Fibroblast of lung (primary cell): ENCODE measurements around the gene GCLC. TPM values are rescaled to one million over a fixed set of nuclear protein-coding genes. Genes with fewer than 3 reads are reported as not detected.

Experiments
- DNase-seq, 2 donors: peaks; one replicate each; pipeline versions ENCODE4 v3.0.0 to v3.0.0-alpha.2; 2010; ENCODE audit warnings: low read depth in 2 of 2
- H2AFZ ChIP-seq: 2 replicates; pipeline ENCODE4 v1.5.1; 2012; ENCODE audit warnings: low read length, control low read depth, inconsistent platforms
- H3K27ac ChIP-seq: 2 replicates; pipeline ENCODE4 v1.5.1; 2011; ENCODE audit warnings: low read length, control low read depth; ENCODE audit not compliant: insufficient read depth
- H3K27me3 ChIP-seq: 2 replicates; pipeline ENCODE4 v1.5.1; 2011; ENCODE audit warnings: mild to moderate bottlenecking, low read length; ENCODE audit not compliant: control insufficient read depth, insufficient read depth
- H3K36me3 ChIP-seq: 2 replicates; pipeline ENCODE4 v1.5.1; 2011; ENCODE audit warnings: low read length; ENCODE audit not compliant: control insufficient read depth, insufficient read depth
- H3K4me1 ChIP-seq: 2 replicates; pipeline ENCODE4 v1.5.1; 2011; ENCODE audit warnings: low read length; ENCODE audit not compliant: control insufficient read depth, insufficient read depth; ENCODE audit errors: extremely low read depth
- H3K4me2 ChIP-seq: 2 replicates; pipeline ENCODE4 v1.5.1; 2011; ENCODE audit warnings: low read length, control low read depth; ENCODE audit not compliant: insufficient read depth; ENCODE audit errors: extremely low read depth
- H3K4me3 ChIP-seq, 4 experiments: fragments of 200-600 bp in 1 of 4; sonication (generic) in 1 of 4; replicated peaks in 1 of 4; 2 replicates each; pipeline ENCODE4 v1.5.1; 2011 to 2016; ENCODE audit warnings: low read length in 4 of 4, low read depth in 3 of 4, mild to moderate bottlenecking in 3 of 4, control low read depth in 2 of 4, inconsistent platforms in 1 of 4, mixed read lengths in 1 of 4; ENCODE audit not compliant: insufficient read depth in 1 of 4; ENCODE audit errors: control extremely low read depth in 1 of 4
- H3K79me2 ChIP-seq: 2 replicates; pipeline ENCODE4 v1.5.1; 2012; ENCODE audit warnings: mild to moderate bottlenecking, low read length, inconsistent platforms; ENCODE audit not compliant: control insufficient read depth, insufficient read depth
- H3K9ac ChIP-seq: 2 replicates; pipeline ENCODE4 v1.5.1; 2011; ENCODE audit warnings: mild to moderate bottlenecking, low read length, control low read depth; ENCODE audit not compliant: insufficient read depth
- H3K9me3 ChIP-seq: 2 replicates; pipeline ENCODE4 v1.5.1; 2012; ENCODE audit warnings: low read depth, low read length; ENCODE audit not compliant: control insufficient read depth, insufficient read depth
- H4K20me1 ChIP-seq: 2 replicates; pipeline ENCODE4 v1.5.1; 2011; ENCODE audit warnings: low read length; ENCODE audit not compliant: control insufficient read depth, insufficient read depth; ENCODE audit errors: extremely low read depth
- EZH2 ChIP-seq: IDR thresholded peaks from 2 replicates; pipeline ENCODE4 v1.5.1; 2012; ENCODE audit warnings: low read length, control low read depth, mild to moderate bottlenecking; ENCODE audit errors: missing control alignments
- polyA plus RNA-seq, 2 donors: library from polyadenylated mRNA; depleted of rRNA in 1 of 2; stranded (reverse) in 1 of 2; unstranded in 1 of 2; fragments of >200 nt; gene quantifications; 2 replicates each; pipeline ENCODE4 v1.2.1, GENCODE V29; 2011 to 2012; ENCODE audit warnings: missing spikeins in 1 of 2
- total RNA-seq: library from RNA; depleted of rRNA; stranded (reverse); fragments of >200 nt; gene quantifications from 2 replicates; pipeline ENCODE4 v1.2.1, GENCODE V29; 2014
- TF ChIP-seq, protein P1 (sequence below), 2 donors: IDR thresholded peaks in 1 of 2; conservative IDR thresholded peaks in 1 of 2; 1 replicate in 1 of 2; 2 replicates in 1 of 2; pipeline ENCODE4 v1.5.1; 2011 to 2012; ENCODE audit warnings: low read length in 2 of 2, control low read depth in 1 of 2, inconsistent platforms in 1 of 2, low read depth in 1 of 2, mild to moderate bottlenecking in 1 of 2

The GCLC gene
- total and polyA plus RNA-seq, 2 donors (not counting 1 experiment from before 2014, with no cell fraction given) = 16.0 to 31.4 TPM

DNA sequence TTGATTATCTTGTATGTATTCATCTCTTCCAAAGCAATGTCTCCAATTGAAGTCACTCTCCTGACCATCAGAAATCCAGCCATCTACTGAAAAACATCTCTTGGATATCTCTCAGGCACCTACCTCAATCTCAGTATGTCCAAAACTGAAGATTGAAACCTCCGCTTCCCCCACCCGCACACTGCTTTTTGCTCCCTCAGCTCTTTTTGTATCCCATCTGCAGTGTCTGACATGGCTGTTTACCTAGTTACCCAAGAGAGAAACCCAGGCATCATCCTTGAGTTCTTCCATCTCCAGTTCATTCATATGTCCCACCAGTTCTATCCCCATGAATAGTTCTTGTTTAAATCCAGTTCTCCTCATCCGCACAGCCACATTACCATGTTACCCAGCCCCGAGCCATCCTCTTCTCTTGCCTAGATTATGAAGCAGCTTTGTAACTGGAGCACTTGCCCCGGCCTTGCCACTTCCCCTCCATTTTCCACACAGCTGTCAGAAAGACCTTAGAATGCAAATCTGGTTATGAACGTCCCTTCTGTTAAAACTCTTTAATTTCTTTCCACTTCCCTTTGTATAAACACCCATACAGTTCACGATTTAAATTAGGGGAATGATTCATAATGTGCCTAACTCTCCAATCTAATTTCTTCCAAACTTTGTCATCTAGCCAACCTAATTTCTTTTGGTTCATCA, 40.5 kb upstream of the GCLC start:
- H3K27me3 ChIP-seq = no peaks in the 10 kb centered on the region
- peaks cover 4% of the 10 kb centered on the region for H3K4me1 ChIP-seq
- no peak overlapping the region for H3K27ac ChIP-seq
- DNase-seq = no peak
- no peak overlapping the region for H3K4me3 ChIP-seq
- no peaks in the 10 kb centered on the region for H3K79me2 ChIP-seq
- no peaks in the 10 kb centered on the region for H4K20me1 ChIP-seq
- H3K9ac ChIP-seq = no peak overlapping the region
- no peak overlapping the region for H2AFZ ChIP-seq
- H3K36me3 ChIP-seq = no peaks in the 10 kb centered on the region
- TF ChIP-seq EZH2 = no peak
- TF ChIP-seq, protein P1, sequence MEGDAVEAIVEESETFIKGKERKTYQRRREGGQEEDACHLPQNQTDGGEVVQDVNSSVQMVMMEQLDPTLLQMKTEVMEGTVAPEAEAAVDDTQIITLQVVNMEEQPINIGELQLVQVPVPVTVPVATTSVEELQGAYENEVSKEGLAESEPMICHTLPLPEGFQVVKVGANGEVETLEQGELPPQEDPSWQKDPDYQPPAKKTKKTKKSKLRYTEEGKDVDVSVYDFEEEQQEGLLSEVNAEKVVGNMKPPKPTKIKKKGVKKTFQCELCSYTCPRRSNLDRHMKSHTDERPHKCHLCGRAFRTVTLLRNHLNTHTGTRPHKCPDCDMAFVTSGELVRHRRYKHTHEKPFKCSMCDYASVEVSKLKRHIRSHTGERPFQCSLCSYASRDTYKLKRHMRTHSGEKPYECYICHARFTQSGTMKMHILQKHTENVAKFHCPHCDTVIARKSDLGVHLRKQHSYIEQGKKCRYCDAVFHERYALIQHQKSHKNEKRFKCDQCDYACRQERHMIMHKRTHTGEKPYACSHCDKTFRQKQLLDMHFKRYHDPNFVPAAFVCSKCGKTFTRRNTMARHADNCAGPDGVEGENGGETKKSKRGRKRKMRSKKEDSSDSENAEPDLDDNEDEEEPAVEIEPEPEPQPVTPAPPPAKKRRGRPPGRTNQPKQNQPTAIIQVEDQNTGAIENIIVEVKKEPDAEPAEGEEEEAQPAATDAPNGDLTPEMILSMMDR (conservative IDR thresholded peaks at IDR 0.05 in 1 of 2, IDR thresholded peaks at IDR 0.05 in 1 of 2; ENCODE audit: low read depth in 1 of 2, low read length in 2 of 2) = no peak
- no peaks in the 10 kb centered on the region for H3K9me3 ChIP-seq
- no peak overlapping the region for H3K4me2 ChIP-seq

DNA sequence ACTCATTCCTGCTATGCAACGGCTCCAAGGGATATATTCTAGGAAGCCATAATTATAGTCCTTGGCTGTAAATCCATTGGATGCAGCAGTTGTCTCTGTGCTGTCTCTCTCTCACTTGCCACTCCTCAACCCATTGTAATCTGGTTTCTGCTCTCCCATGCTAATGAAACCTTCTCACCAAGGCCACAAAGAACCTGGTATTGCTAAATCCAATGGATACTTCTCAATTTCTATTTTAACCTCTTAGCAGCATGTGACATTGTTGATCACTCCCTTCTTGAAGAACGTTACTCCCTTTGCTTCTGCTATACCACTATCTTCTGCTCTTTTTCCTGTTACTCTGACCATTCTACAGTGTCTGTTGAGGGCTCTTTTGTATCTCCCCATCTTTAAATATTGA, 39.8 kb upstream of the GCLC start:
- no peak for DNase-seq
- no peak overlapping the region for H3K4me3 ChIP-seq
- no peak for TF ChIP-seq EZH2
- TF ChIP-seq, protein P1 (conservative IDR thresholded peaks at IDR 0.05 in 1 of 2, IDR thresholded peaks at IDR 0.05 in 1 of 2; ENCODE audit: low read depth in 1 of 2, low read length in 2 of 2) = no peak
- no peaks in the 10 kb centered on the region for H4K20me1 ChIP-seq
- H3K4me2 ChIP-seq = no peak overlapping the region
- H3K9ac ChIP-seq = no peak overlapping the region
- H3K79me2 ChIP-seq = no peaks in the 10 kb centered on the region
- H3K4me1 ChIP-seq = peaks cover 4% of the 10 kb centered on the region
- H3K27ac ChIP-seq = no peak overlapping the region
- no peaks in the 10 kb centered on the region for H3K36me3 ChIP-seq
- no peaks in the 10 kb centered on the region for H3K27me3 ChIP-seq
- no peaks in the 10 kb centered on the region for H3K9me3 ChIP-seq
- H2AFZ ChIP-seq = no peak overlapping the region

DNA sequence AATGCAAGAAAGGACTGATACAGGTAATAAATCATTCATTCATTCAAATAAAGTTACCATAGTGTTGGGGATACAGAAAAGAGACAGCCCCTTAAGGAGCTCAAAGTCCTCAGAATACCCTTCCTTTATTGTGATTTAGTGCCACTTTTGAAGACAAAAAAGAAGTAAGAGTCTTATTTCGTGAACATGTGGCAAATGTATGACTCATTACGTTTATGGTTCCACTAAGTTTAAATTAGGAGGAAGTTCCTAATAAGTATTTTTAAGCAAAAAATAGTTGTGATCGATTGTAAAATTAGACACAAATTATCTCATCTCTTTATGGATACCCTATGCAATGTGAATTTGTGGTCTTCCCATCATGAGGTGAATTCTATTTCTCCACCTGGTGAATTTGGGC, 38.5 kb upstream of the GCLC start:
- Histone ChIP-seq H3K27me3 (no peaks in the 10 kb centered on the region), H3K4me2 (no peak overlapping the region), H2AFZ (no peak overlapping the region), H3K27ac (no peak overlapping the region), H3K4me3 (no peak overlapping the region), H3K4me1 (peaks cover 4% of the 10 kb centered on the region), H3K79me2 (no peaks in the 10 kb centered on the region), H4K20me1 (no peaks in the 10 kb centered on the region), H3K9me3 (no peaks in the 10 kb centered on the region), H3K36me3 (no peaks in the 10 kb centered on the region), H3K9ac (no peak overlapping the region)
- TF ChIP-seq, protein P1 (conservative IDR thresholded peaks at IDR 0.05 in 1 of 2, IDR thresholded peaks at IDR 0.05 in 1 of 2; ENCODE audit: low read depth in 1 of 2, low read length in 2 of 2) = no peak
- TF ChIP-seq EZH2 = no peak
- no peak for DNase-seq
